Renal cortical epithelial cell (primary cell): ENCODE results near the gene ADAMTS18. TPM values are rescaled to one million over a fixed set of nuclear protein-coding genes. Genes with fewer than 3 reads are reported as not detected.

Experiments
- DNase-seq: peaks from one replicate; pipeline ENCODE4 v3.0.0-alpha.2; 2011; ENCODE audit warnings: low read depth
- total RNA-seq: library from RNA; depleted of rRNA; stranded (reverse); fragments of >200 nt; gene quantifications from 2 replicates; pipeline ENCODE4 v1.2.3, GENCODE V29; 2014

ADAMTS18 gene
- total RNA-seq, 1 donor from 2014 or later: 0.10 TPM

- peak; percentile 31 for DNase-seq
Measured at GRCh38 chr16:77437859-77438258, 3.0 kb upstream of the ADAMTS18 start.

GRCh38 chr16:77435272-77435820, 512 bp upstream of the ADAMTS18 start:
- DNase-seq: no peak

- DNase-seq: no peak
Measured at GRCh38 chr16:77434022-77434529, 758 bp downstream of the ADAMTS18 start.

- no peak for DNase-seq
Measured at GRCh38 chr16:77433146-77433545, 1.7 kb downstream of the ADAMTS18 start.

- DNase-seq: no peak
Measured at GRCh38 chr16:77432264-77432663, 2.6 kb downstream of the ADAMTS18 start.

DNA sequence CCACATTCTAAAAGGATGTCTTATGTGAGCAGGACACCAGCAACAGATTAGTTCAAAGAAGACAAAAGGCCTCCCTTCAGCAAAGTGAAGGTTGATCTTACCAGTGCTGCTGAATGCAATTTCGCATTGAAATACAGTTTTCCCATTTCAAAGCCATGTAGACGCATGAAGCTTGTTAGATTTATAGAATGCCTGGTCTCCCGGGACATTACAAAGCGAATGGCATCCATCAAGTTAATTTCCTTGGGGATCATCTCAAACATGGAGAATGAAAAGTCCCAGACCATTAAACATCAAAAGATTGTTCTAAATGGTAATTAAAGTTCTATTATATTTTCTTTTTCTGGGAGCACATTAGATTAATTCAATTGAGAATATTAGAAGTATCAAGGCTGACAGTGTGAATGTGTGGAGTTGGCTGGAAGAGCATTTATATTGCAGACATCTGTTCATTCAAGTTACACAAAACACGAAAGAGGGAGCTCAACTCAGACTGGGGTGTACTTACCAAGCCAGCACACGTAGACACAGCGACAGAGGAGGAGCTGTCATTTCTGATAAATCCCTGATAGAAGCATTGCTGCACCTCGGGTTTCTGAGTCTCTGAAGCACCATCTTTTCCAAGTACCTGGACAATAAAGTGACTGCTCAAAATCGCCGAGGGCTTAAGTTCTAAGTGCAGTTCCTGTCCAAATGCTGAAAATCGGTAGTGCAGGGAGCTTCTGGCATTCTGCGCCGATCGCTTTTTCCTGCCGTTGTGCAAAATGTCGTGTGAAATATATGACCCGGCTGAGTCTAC, 3.8 kb downstream of the ADAMTS18 start:
- DNase-seq: no peak

DNA sequence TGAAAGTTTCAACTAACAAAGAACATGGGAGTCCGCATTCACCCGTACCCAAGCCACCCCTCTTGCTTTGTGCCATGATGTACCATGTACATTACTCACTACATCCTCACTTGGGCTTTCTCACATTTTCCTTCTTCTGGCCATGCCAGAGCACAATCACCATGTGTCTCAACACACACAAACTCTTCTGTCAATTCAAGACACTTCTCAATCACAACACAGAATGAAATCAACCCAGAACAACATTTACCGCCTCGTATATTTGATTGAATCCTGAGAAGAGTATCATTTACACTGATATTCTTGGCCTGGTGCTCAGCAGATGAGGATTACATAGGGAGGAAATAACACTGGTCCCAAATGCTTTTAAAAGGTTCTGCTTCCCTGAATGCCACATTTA, 4.5 kb downstream of the ADAMTS18 start:
- DNase-seq: no peak

DNA sequence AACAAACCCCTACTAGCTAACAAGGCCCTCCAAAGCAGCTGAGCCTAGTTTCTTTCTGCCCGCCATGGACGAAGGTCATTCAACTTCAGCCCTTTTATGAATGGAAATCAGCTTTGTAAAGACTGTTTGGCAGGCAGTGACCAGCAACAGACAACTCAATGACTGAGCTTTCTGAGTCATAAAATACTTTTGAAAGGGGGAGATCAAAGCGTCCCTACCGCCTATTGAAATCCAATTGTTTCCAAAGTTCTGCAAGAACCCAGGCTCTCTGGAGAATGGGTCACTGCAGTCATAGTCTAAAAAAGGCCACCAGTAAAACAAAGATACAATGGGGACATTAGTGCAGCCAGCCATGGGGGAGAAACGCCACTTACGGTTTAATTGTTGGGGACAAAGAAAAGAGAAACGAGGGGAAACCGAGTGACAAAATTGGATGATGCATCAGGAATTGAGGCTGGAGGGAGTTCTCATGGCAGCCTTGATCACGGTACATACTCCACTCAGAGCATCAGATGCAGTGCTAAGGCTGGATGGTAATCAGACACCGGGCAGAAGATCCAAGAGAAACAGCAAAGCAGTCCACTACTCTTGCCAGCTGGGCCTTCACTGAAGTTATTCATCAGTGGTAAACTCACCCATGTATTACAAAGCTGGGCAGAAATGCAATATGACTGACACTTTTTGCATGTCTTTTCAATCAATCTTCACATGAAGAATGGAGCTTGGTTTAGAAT, 9.8 kb downstream of the ADAMTS18 start:
- DNase-seq: no peak

GRCh38 chr16:77422196-77422784, 12.5 kb downstream of the ADAMTS18 start:
- no peak for DNase-seq

DNA sequence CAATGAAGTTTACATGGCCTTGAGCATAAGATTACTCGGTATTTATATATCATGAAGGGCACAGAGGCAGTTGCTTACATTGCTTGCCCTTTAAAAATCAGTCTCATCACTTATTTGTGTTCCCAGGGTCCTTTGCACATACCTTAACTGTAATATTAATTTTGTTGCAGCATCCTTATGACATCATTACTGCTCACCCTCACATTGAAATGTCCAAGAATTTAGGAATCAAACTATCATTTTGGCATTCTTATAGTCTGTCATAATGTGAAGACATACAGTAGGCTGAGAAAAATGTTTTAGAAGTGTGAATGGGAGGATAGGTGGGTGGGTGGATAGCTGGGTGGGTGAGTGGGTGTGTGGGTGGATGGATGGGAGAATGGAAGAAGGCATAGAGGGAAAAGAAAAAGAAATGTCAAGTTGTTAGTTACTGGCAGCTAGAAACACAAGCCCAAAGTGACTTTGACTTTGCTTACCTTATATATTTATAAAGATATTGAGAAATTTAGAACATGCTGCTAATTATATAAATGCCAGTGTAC, 17.8 kb downstream of the ADAMTS18 start:
- no peak for DNase-seq

DNA sequence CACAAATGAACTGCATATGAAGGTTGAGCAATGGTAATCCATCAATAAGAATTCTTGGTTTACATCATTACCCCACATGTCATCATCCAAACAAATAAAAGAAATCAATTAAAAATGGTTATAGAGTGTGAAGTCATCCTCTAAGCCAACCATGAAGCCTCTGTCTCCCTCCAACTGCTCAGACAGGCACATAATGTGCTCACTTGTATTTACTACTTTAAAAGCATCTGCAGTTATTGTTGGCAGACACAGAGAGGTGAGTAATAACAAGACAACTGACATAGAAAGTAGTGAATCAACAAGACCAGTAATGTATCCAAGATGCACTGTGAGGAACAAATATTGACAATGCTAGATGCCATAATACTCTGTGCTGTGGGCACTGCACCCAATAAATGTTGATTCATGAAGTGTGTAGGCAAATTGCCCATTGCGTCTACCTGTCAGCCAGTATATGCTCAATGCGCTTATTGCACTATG, 20.0 kb downstream of the ADAMTS18 start:
- peak; percentile 44 for DNase-seq

DNA sequence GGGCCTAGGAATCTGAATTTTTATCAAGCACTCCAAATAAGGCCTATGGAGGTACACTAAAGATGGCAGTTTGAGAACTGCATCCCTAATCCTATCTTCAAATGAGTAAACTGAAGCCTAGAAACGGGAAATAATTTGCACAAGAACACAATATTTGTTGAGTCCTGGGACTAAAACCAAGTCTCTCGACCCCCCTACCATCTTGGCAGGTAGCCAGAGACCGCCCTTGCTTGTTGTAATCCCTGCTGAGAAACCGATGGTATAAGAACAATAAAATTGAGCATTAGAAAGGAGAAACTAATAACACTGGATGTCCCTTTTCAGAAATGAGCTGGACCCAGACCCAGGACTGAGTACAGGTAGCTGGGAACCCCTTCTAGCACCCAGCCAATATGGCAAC, 24.4 kb downstream of the ADAMTS18 start:
- no peak for DNase-seq

GRCh38 chr16:77409311-77409710, 25.5 kb downstream of the ADAMTS18 start:
- peak; percentile 35 for DNase-seq

DNA sequence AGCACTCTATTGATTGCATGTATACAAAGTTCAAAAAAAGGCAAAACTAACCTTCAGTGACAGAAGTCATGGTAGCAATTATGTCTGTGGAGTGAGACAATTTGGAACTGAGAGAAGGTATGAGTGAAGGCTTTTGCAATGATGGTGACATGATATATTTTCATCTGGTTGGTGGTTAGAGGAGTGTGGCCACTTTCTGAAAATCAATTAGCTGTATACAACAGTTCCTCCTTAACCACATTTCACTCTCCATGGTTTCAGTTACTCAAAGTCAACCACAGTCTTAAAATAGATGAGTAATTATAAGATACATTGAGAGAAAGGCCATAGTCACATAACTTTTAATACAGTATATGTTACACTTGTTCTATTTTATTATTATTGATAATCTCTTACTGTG, 26.2 kb downstream of the ADAMTS18 start:
- DNase-seq: peak; percentile 68

DNA sequence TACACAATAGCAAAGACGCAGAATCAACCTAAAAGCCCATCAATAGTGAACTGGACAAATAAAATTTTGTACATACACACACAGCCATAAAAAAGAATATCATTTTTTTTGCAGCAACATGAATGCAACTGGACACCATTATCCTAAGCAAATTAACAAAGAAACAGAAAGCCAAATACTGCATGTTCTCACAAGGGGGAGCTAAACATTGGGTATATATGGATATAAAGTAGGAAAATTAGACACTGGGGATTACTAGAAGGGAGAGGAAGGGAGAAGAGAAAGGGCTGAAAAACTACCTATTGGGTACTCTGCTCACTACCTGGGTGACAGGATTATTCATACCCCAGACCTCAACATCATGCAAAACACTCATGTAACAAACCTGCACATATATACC, 28.2 kb downstream of the ADAMTS18 start:
- DNase-seq: no peak

- no peak for DNase-seq
Measured at GRCh38 chr16:77404775-77405174, 30.1 kb downstream of the ADAMTS18 start.

GRCh38 chr16:77403732-77404131, 31.1 kb downstream of the ADAMTS18 start:
- DNase-seq: no peak

GRCh38 chr16:77402672-77403071, 32.2 kb downstream of the ADAMTS18 start:
- DNase-seq: no peak

GRCh38 chr16:77402118-77402517, 32.7 kb downstream of the ADAMTS18 start:
- no peak for DNase-seq

DNA sequence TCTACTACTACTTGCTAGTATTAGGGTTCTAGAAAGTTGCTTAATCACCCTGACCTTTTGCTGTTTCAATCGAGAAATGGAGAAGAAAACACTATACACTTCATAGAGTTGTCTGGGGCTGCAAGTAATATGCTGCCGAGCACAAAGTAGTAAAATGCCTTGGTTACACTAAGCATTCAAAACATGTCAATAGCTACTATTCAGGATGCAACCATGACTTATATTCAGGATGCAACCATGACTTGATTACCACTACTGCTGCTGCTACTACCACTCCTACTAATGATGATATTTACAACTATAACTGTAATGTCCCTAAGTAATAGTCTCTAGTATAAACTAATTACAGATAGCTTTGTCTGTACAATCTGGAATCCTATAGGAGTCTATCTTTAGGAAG, 35.3 kb downstream of the ADAMTS18 start:
- no peak for DNase-seq

DNA sequence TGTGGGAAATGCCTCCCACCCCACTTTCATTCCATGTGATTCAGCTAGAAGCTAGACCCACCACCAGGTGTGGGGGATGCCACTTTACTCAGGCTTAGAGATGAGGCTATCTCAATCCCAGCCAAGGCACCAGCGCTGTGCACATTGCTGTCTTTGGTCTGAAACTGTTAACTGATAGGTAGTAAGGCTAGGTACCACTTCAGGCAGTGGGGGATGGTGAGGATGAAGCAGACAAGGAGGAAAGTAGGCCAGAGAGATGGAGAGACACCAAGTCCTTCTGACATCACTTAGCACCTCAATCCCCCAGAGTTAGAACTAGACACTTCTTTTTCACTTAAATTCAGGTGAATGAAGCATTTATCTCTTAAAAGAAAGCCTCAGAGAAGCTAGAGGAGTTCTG, 35.8 kb downstream of the ADAMTS18 start:
- no peak for DNase-seq

- DNase-seq: no peak
Measured at GRCh38 chr16:77398495-77398894, 36.3 kb downstream of the ADAMTS18 start.
